ENCODE measurements around the gene CCR5AS.
A peak's percentile ranks its signal among the peaks of the same experiment; 100 is the strongest.

Gene CCR5AS

DNA sequence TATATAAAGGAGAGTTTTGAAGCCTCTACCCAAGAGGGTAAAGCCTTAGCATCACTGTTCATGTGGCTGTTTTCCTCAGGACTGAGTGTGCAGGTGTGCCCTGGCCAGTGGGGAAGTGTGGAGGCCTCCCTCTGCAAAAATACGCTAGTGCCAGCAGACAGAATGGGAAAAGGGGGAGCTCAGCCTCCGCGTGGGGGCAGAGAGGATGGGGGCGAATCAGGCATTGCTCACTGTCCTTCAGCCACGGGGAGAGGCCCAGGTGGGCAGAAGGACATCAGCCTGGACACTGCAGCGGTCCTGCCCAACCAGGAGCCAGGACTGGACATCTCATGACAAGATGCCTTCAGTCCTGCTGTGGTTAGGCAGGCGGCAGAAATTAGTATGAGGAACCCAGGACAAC is 47.7 kb upstream of the CCR5AS start:
- no peak for DNase-seq
- TF ChIP-seq POLR2AphosphoS5 (IDR thresholded peaks at IDR 0.05) (no peak), POLR2A (IDR thresholded peaks at IDR 0.05) (no peak)
- TF ChIP-seq, protein P1, sequence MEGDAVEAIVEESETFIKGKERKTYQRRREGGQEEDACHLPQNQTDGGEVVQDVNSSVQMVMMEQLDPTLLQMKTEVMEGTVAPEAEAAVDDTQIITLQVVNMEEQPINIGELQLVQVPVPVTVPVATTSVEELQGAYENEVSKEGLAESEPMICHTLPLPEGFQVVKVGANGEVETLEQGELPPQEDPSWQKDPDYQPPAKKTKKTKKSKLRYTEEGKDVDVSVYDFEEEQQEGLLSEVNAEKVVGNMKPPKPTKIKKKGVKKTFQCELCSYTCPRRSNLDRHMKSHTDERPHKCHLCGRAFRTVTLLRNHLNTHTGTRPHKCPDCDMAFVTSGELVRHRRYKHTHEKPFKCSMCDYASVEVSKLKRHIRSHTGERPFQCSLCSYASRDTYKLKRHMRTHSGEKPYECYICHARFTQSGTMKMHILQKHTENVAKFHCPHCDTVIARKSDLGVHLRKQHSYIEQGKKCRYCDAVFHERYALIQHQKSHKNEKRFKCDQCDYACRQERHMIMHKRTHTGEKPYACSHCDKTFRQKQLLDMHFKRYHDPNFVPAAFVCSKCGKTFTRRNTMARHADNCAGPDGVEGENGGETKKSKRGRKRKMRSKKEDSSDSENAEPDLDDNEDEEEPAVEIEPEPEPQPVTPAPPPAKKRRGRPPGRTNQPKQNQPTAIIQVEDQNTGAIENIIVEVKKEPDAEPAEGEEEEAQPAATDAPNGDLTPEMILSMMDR (IDR thresholded peaks at IDR 0.05 in 8 of 11, conservative IDR thresholded peaks at IDR 0.05 in 3 of 11) = no peak
- Histone ChIP-seq H3K4me3 (no peak overlapping the region), H3K27me3 (replicated peaks in 1 of 7) (peaks cover 0 to 5% (median 0%) of the 10 kb centered on the region in 7 donors), H3K9me3 (no peaks in the 10 kb centered on the region), H3K27ac (peak overlapping the region in 1 of 8 donors; percentile 6), H3K4me1 (peaks cover 0 to 5% (median 1%) of the 10 kb centered on the region in 6 donors), H3K36me3 (peaks cover 0 to 99% (median 0%) of the 10 kb centered on the region in 6 donors)
- WGBS, 5 donors = 79 to 92% (median 82%) methylated on average over 7 of the region's 7 CpGs
- intact Hi-C loops (cut with DNase I; ENCODE audit: low total_unique reads) = no loop called here

DNA sequence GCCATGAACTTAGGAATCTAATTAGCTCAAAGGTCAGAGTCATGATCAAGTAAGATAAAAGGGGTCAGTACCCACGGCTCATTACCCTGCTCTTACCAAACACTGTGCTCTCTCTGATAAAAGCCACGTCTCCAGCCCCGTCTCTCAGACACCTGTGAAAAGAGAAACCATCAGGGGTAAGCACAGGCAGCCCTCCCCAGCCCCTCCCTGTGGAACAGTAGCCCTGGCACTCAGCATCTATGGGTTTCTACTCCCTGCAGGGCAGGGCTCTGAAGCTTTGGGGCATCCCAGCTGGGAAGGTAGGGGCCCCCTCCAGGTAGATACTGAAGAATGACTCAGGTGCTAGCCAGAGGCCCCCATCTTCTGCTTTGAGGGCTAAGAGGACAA is 47.3 kb upstream of the CCR5AS start:
- intact Hi-C loops (cut with DNase I; ENCODE audit: low total_unique reads) = no loop called here
- Histone ChIP-seq H3K27ac (no peak overlapping the region), H3K4me3 (no peak overlapping the region), H3K4me1 (peaks cover 0 to 3% (median under 1%) of the 10 kb centered on the region in 6 donors), H3K27me3 (replicated peaks in 1 of 7) (peaks cover 0 to 5% (median 0%) of the 10 kb centered on the region in 7 donors), H3K9me3 (no peaks in the 10 kb centered on the region), H3K36me3 (peaks cover 0 to 99% (median 0%) of the 10 kb centered on the region in 6 donors)
- WGBS, 5 donors = 55 to 69% (median 63%) methylated on average over 3 of the region's 3 CpGs
- TF ChIP-seq POLR2A (IDR thresholded peaks at IDR 0.05) (no peak), POLR2AphosphoS5 (IDR thresholded peaks at IDR 0.05) (no peak)
- TF ChIP-seq, protein P1 (IDR thresholded peaks at IDR 0.05 in 8 of 11, conservative IDR thresholded peaks at IDR 0.05 in 3 of 11) = no peak
- no peak for DNase-seq

DNA sequence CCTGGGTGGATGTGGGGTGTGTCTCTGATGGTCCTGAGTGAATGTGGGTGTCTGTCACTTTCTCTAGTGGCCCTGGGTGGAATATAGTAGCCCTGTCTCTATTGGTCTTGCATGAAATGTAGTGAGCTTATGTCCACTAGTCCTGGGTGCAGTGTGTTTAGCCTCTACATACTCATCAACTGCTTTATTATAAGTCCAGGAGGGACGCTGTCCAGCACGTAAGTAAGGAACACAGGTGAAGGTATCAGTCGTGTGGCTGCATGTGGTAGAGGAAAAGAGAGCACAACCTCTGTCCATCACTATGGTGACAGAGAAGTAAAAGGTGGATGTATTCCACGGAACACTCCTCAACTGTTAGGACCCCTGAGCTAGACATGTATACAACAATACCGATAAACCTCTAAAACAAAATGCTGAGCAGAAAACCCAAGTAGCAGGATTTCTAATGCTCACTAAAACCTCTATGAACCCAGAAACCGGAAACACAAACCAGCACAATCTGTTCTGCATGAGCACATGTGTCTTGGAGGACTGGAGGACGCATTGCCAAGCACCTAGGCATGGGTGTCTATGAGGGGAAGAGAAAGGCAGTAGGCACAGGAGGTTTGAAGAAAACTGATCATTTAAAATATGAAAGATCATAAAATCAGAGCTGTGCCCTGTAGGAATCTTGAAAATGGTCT is 46.8 kb upstream of the CCR5AS start:
- Histone ChIP-seq H3K27ac (no peak overlapping the region), H3K27me3 (replicated peaks in 1 of 7) (peaks cover 0 to 5% (median 0%) of the 10 kb centered on the region in 7 donors), H3K4me3 (no peak overlapping the region), H3K9me3 (no peaks in the 10 kb centered on the region), H3K4me1 (peaks cover 0 to 4% (median 1%) of the 10 kb centered on the region in 6 donors), H3K36me3 (peaks cover 0 to 99% (median 4%) of the 10 kb centered on the region in 6 donors)
- TF ChIP-seq, protein P1 (IDR thresholded peaks at IDR 0.05 in 8 of 11, conservative IDR thresholded peaks at IDR 0.05 in 3 of 11) = no peak
- TF ChIP-seq POLR2AphosphoS5 (IDR thresholded peaks at IDR 0.05) (no peak), POLR2A (IDR thresholded peaks at IDR 0.05) (no peak)
- 69 to 83% (median 70%) methylated on average over 6 to 7 of the region's 7 CpGs for WGBS, 5 donors
- no peak for DNase-seq
- intact Hi-C loops (cut with DNase I; ENCODE audit: low total_unique reads) = no loop called here

DNA sequence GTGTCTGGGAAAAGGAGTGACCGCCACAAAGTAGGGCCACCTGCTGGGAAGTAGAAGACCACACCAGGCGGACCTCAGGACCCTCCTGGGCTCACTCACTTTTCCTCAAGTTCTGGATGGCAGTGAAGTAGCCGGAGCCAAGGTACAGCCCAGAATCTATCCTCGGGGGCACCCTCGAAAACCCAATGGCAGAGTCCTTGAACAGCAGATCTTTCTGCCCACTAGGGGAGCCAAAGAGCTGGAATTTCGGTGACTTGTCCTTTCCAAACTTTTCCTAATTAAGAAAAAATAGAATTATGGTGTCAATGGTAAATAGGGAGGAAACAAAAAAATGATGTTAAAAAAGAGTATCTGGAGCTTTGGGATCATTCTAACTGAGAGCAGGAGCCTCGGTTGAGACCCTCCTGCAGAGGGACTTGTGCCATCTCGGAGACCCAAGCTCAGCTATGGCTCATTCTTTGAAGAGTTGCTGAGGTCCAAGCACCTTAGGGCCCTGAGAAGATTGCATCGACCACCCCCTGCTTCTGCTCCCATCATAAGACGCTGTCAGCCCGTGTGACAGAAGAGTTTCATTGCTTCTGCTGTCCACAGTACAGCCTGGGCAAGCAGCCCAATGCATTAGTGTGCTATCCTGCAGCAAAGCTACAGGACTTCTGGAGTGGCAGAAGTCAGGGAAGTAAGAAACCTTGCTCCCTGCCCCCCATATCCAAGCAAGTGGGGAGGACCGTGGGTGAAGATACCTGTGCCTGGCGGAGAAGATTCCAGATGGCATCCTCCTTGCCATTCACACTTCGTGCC is 43.1 kb upstream of the CCR5AS start:
- H3K9me3 ChIP-seq = no peaks in the 10 kb centered on the region
- no peak overlapping the region for H3K4me3 ChIP-seq
- peaks cover 0 to 5% (median 0%) of the 10 kb centered on the region in 7 donors for H3K27me3 ChIP-seq (replicated peaks in 1 of 7)
- H3K27ac ChIP-seq = no peak overlapping the region
- 68 to 77% (median 73%) methylated on average over 14 of the region's 14 CpGs for WGBS, 5 donors
- no peak for DNase-seq
- H3K4me1 ChIP-seq = peaks cover 0 to 14% (median 3%) of the 10 kb centered on the region in 6 donors
- intact Hi-C loops (cut with DNase I; ENCODE audit: low total_unique reads) = no loop called here
- TF ChIP-seq POLR2A (IDR thresholded peaks at IDR 0.05) (no peak), POLR2AphosphoS5 (IDR thresholded peaks at IDR 0.05) (no peak)
- TF ChIP-seq, protein P1 (IDR thresholded peaks at IDR 0.05 in 8 of 11, conservative IDR thresholded peaks at IDR 0.05 in 3 of 11) = peak in 8 of 11 experiments; percentile 14 to 65 (median 52)
- peaks cover 0 to 99% (median 7%) of the 10 kb centered on the region in 6 donors for H3K36me3 ChIP-seq

All from spleen (tissue), 11 donors.